HepG2 (cell line): ENCODE data around the gene GABBR2. TPM values are rescaled to one million over a fixed set of nuclear protein-coding genes. Genes with fewer than 3 reads are reported as not detected.

Experiments
- ATAC-seq: fragments of 200-7000 bp; cut with Tn5 transposase; 3 replicates; pipeline ENCODE4 v1.9.1; 2020; ENCODE audit warnings: mild to moderate bottlenecking, moderate library complexity
- BruUV-seq: library from RNA; stranded (reverse); fragments of 400-500 nt; replicated peaks from 2 replicates; lab custom pipeline; 2021; lab: Mats Ljungman, UMichigan
- CTCF ChIA-PET: fragments of 300-600 bp; formaldehyde crosslinking; extraction: SDS; loops from one replicate; lab custom pipeline; 2021; ENCODE audit warnings: low total read pairs, inconsistent platforms, low intra/inter-chr PET ratio; lab: Yijun Ruan, JAX
- POLR2A ChIA-PET: fragments of 350-600 bp; sonication (Branson Sonifier 250); formaldehyde crosslinking; loops from one replicate; lab custom pipeline; 2020; ENCODE audit warnings: antibody characterized with exemption, inconsistent platforms; lab: Yijun Ruan, JAX
- DNase-seq: peaks from one replicate; pipeline ENCODE4 v3.0.0-alpha.2; 2015; ENCODE audit warnings: low spot score
- FAIRE-seq: peaks from 3 replicates; lab custom pipeline; 2011; peaks lifted over from hg19 to GRCh38; lab: Jason Lieb, UNC
- H2AFZ ChIP-seq: one replicate; pipeline ENCODE4 v1.6.1; 2011; ENCODE audit warnings: low read length, inconsistent platforms
- H3K27ac ChIP-seq: fragments of 300-600 bp; 3 replicates; pipeline ENCODE4 v1.8.0; 2011; ENCODE audit warnings: mixed run types, mild to moderate bottlenecking, mixed read lengths, low read length, inconsistent platforms; ENCODE audit not compliant: insufficient read depth; ENCODE audit errors: extremely low read length
- H3K27me3 ChIP-seq, 2 experiments: fragments of 200-600 bp in 1 of 2; 2 replicates in 1 of 2; 3 replicates in 1 of 2; pipeline versions ENCODE4 v1.6.0 to v1.8.0; 2011; ENCODE audit warnings: low read length in 2 of 2, mild to moderate bottlenecking in 2 of 2, moderate library complexity in 2 of 2, inconsistent platforms in 1 of 2; ENCODE audit not compliant: insufficient read depth in 2 of 2, control insufficient read depth in 1 of 2
- H3K36me3 ChIP-seq, 2 experiments: fragments of 200-600 bp in 1 of 2; replicated peaks in 1 of 2; 2 replicates in 1 of 2; 3 replicates in 1 of 2; pipeline versions ENCODE4 v1.5.1 to v1.8.0; 2011; ENCODE audit warnings: low read length in 2 of 2, inconsistent platforms in 1 of 2; ENCODE audit not compliant: insufficient read depth in 2 of 2, control insufficient read depth in 1 of 2
- H3K4me1 ChIP-seq: 2 replicates; pipeline ENCODE4 v1.5.1; 2012; ENCODE audit warnings: low read length, inconsistent platforms; ENCODE audit not compliant: insufficient read depth
- H3K4me2 ChIP-seq: 2 replicates; pipeline ENCODE4 v1.6.0; 2011; ENCODE audit warnings: low read depth, low read length, inconsistent platforms
- H3K4me3 ChIP-seq, 3 experiments: fragments of 200-600 bp in 1 of 3; sonication (generic), shearing (Covaris generic) in 1 of 3; replicated peaks in 1 of 3; 2 replicates each; pipeline ENCODE4 v1.5.1; 2011 to 2016; ENCODE audit warnings: low read length in 3 of 3, inconsistent platforms in 2 of 3, low read depth in 2 of 3, mild to moderate bottlenecking in 2 of 3, control low read depth in 1 of 3, mixed read lengths in 1 of 3; ENCODE audit not compliant: insufficient read depth in 1 of 3
- H3K79me2 ChIP-seq: one replicate; pipeline ENCODE4 v1.6.1; 2011; ENCODE audit warnings: low read length, inconsistent platforms; ENCODE audit not compliant: insufficient read depth
- H3K9ac ChIP-seq: 2 replicates; pipeline ENCODE4 v1.6.0; 2011; ENCODE audit warnings: mild to moderate bottlenecking, low read depth, low read length, inconsistent platforms; ENCODE audit not compliant: insufficient read depth
- H3K9me3 ChIP-seq: 2 replicates; pipeline ENCODE4 v1.5.1; 2012; ENCODE audit warnings: mild to moderate bottlenecking, low read length
- H4K20me1 ChIP-seq: 2 replicates; pipeline ENCODE4 v1.6.0; 2011; ENCODE audit warnings: inconsistent platforms, mild to moderate bottlenecking, low read length, moderate library complexity; ENCODE audit not compliant: insufficient read depth
- CBX2 ChIP-seq, 2 experiments: fragments of 200-600 bp in 1 of 2; sonication (generic); formaldehyde crosslinking in 1 of 2; IDR thresholded peaks; 2 replicates each; pipeline versions ENCODE4 v1.7.0 to v1.8.1; 2018 to 2022; ENCODE audit warnings: low read depth in 2 of 2, low read length in 1 of 2, mild to moderate bottlenecking in 1 of 2, missing genetic modification reagents in 1 of 2
- GTF3A ChIP-seq: sonication (generic); formaldehyde crosslinking; conservative IDR thresholded peaks from 2 replicates; pipeline ENCODE4 v1.4.0; 2020; ENCODE audit warnings: mild to moderate bottlenecking, missing genetic modification reagents
- KDM5A ChIP-seq: fragments of 200-600 bp; sonication (generic); IDR thresholded peaks from 2 replicates; pipeline ENCODE4 v1.7.0; 2018; ENCODE audit warnings: antibody characterized with exemption, mild to moderate bottlenecking, low read length, borderline replicate concordance
- RARA ChIP-seq: IDR thresholded peaks from 2 replicates; pipeline ENCODE4 v1.6.1; 2016; ENCODE audit warnings: missing genetic modification reagents, missing compliant biosample characterization
- SMAD3 ChIP-seq: sonication (generic); formaldehyde crosslinking; IDR thresholded peaks from 2 replicates; pipeline ENCODE4 v1.4.0; 2020; ENCODE audit warnings: missing genetic modification reagents
- SRSF4 ChIP-seq: fragments of 200-400 bp; formaldehyde crosslinking; IDR thresholded peaks from one replicate; pipeline ENCODE4 v1.6.1; 2018; ENCODE audit warnings: mild to moderate bottlenecking, low read depth, low read length, moderate library complexity; ENCODE audit not compliant: poor library complexity, severe bottlenecking
- YEATS4 ChIP-seq: sonication (generic); formaldehyde crosslinking; IDR thresholded peaks from 2 replicates; pipeline ENCODE4 v1.4.0; 2020; ENCODE audit warnings: missing genetic modification reagents, borderline replicate concordance
- ZBTB7B ChIP-seq: sonication (generic); formaldehyde crosslinking; IDR thresholded peaks from 2 replicates; pipeline ENCODE4 v1.4.0; 2020; ENCODE audit warnings: missing genetic modification reagents
- ZBTB8A ChIP-seq: sonication (generic); formaldehyde crosslinking; IDR thresholded peaks from 2 replicates; pipeline ENCODE4 v1.4.0; 2020; ENCODE audit warnings: mild to moderate bottlenecking, low read depth, missing genetic modification reagents, borderline replicate concordance
- ZNF124 ChIP-seq: sonication (generic); formaldehyde crosslinking; IDR thresholded peaks from 2 replicates; pipeline ENCODE4 v1.4.0; 2020; ENCODE audit warnings: missing genetic modification reagents
- ZNF253 ChIP-seq: sonication (generic); formaldehyde crosslinking; IDR thresholded peaks from 2 replicates; pipeline ENCODE4 v1.8.0; 2022; ENCODE audit warnings: mild to moderate bottlenecking, missing genetic modification reagents, borderline replicate concordance
- ZNF260 ChIP-seq: sonication (generic); formaldehyde crosslinking; IDR thresholded peaks from 2 replicates; pipeline ENCODE4 v1.4.0; 2020; ENCODE audit warnings: missing genetic modification reagents, low read depth, mild to moderate bottlenecking, borderline replicate concordance
- ZNF468 ChIP-seq: sonication (generic); formaldehyde crosslinking; IDR thresholded peaks from 2 replicates; pipeline ENCODE4 v1.8.0; 2022; ENCODE audit warnings: mild to moderate bottlenecking, moderate library complexity, missing genetic modification reagents
- ZNF740 ChIP-seq: sonication (generic); formaldehyde crosslinking; IDR thresholded peaks from 2 replicates; pipeline ENCODE4 v1.4.0; 2020; ENCODE audit warnings: missing genetic modification reagents
- ZSCAN20 ChIP-seq: sonication (generic); formaldehyde crosslinking; IDR thresholded peaks from 2 replicates; pipeline ENCODE4 v1.4.0; 2020; ENCODE audit warnings: missing genetic modification reagents, mild to moderate bottlenecking, borderline replicate concordance
- WGBS: methylation state at CpG from one replicate; pipeline ENCODE4 v1.1.6; 2017; ENCODE audit warnings: low lambda C conversion rate; 5-methylcytosine and 5-hydroxymethylcytosine counted together
- in situ Hi-C: cut with HindIII; loops from 2 replicates; pipeline ENCODE4 v1.10.0; 2017; ENCODE audit warnings: low pct_unique_long_range_greater_than_20kb; ENCODE audit not compliant: extremely low pct_ligation_motif_present
- intact Hi-C: fragments of 100-400 bp; cut with micrococcal nuclease; formaldehyde crosslinking; loops from one replicate; pipeline ENCODE4 v1.10.0; 2022; ENCODE audit not compliant: unreplicated experiment
- polyA plus RNA-seq, 8 experiments: library from polyadenylated mRNA; depleted of rRNA in 3 of 8; stranded (reverse) in 7 of 8; unstranded in 1 of 8; fragments of >200 nt; fragmentation: Illumina TruSeq in 4 of 8; extraction: Trizol in 4 of 8; gene quantifications; 2 replicates each; pipeline versions ENCODE4 v1.2.1 to v1.2.3, GENCODE V29; 2011 to 2016; ENCODE audit warnings: low read depth in 4 of 8, missing spikeins in 1 of 8, mixed read lengths in 1 of 8; ENCODE audit not compliant: insufficient read depth in 1 of 8
- total RNA-seq, 5 experiments: library from RNA; depleted of rRNA; stranded (reverse); fragments of >200 nt; fragmentation: Illumina TruSeq; extraction: Trizol; gene quantifications; 2 replicates each; pipeline ENCODE4 v1.2.3, GENCODE V29; 2016; ENCODE audit warnings: low read depth in 1 of 5
- TF ChIP-seq, protein P1 (sequence below): sonication (generic); formaldehyde crosslinking; IDR thresholded peaks from 2 replicates; pipeline ENCODE4 v1.8.1; 2023; ENCODE audit warnings: missing genetic modification reagents, mild to moderate bottlenecking, borderline replicate concordance

GABBR2 gene
- total and polyA plus RNA-seq, 2 of the 13 experiments (the other 11 are each of a cell fraction or from before 2014, with no cell fraction given) = 0.02 TPM; not detected in 1

- no peaks in the 10 kb centered on the region for H3K9me3 ChIP-seq
- H3K4me2 ChIP-seq = no peak overlapping the region
- WGBS = 41% methylated on average over 6 of the region's 6 CpGs
- H3K27me3 ChIP-seq = no peaks in the 10 kb centered on the region
- H3K36me3 ChIP-seq = no peaks in the 10 kb centered on the region
- ATAC-seq = no peak
- no peak overlapping the region for H3K27ac ChIP-seq
- intact Hi-C loops = no loop called here
- no peaks in the 10 kb centered on the region for H3K79me2 ChIP-seq
- in situ Hi-C loops = no loop called here
- DNase-seq = no peak
- no peak for FAIRE-seq
- H2AFZ ChIP-seq = no peak overlapping the region
- no peak for TF ChIP-seq ZNF124 (CRISPR knock-in tag)
- no peak for TF ChIP-seq GTF3A (CRISPR knock-in tag)
- no peak for TF ChIP-seq SMAD3 (CRISPR knock-in tag)
- no peak for TF ChIP-seq ZNF740 (CRISPR knock-in tag)
- TF ChIP-seq ZBTB8A (CRISPR knock-in tag) = no peak
- no peak for TF ChIP-seq ZBTB7B (CRISPR knock-in tag)
- no peak for TF ChIP-seq RARA
- TF ChIP-seq ZSCAN20 (CRISPR knock-in tag) = no peak
- TF ChIP-seq KDM5A = no peak
- TF ChIP-seq ZNF260 (CRISPR knock-in tag) = no peak
- TF ChIP-seq CBX2 (IDR thresholded peaks at IDR 0.05; ENCODE audit: low read depth, low read length) = no peak
- no peak for TF ChIP-seq CBX2 (CRISPR knock-in tag; IDR thresholded peaks at IDR 0.05; ENCODE audit: low read depth)
- no peak for TF ChIP-seq ZNF468 (CRISPR knock-in tag)
- TF ChIP-seq ZNF253 (CRISPR knock-in tag) = no peak
- TF ChIP-seq SRSF4 = no peak
- TF ChIP-seq, protein P1, sequence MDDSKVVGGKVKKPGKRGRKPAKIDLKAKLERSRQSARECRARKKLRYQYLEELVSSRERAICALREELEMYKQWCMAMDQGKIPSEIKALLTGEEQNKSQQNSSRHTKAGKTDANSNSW (CRISPR knock-in tag) = no peak
- no peak for TF ChIP-seq YEATS4 (CRISPR knock-in tag)
- no peaks in the 10 kb centered on the region for H4K20me1 ChIP-seq
- H3K9ac ChIP-seq = no peak overlapping the region
- no TSS peak for BruUV-seq
- no peak overlapping the region for H3K4me3 ChIP-seq
- ChIA-PET POLR2A (no interaction called here), CTCF (no interaction called here)
- H3K4me1 ChIP-seq = no peaks in the 10 kb centered on the region
Measured at GRCh38 chr9:98612061-98612752, 96.5 kb downstream of the GABBR2 start.
